Suprapubic skin (tissue), 4 donors: ENCODE measurements around the gene NDUFS3. TPM values are rescaled to one million over a fixed set of nuclear protein-coding genes. Genes with fewer than 3 reads are reported as not detected.

Experiments used
- DNase-seq, 2 donors: peaks; one replicate each; pipeline ENCODE4 v3.0.0-alpha.2; 2019; ENCODE audit warnings: low spot score in 2 of 2
- H3K27ac ChIP-seq: fragments of 200-600 bp; sonication (generic); one replicate; pipeline ENCODE4 v1.5.1; 2019
- H3K27me3 ChIP-seq: fragments of 200-600 bp; sonication (generic); one replicate; pipeline ENCODE4 v1.5.1; 2019
- H3K36me3 ChIP-seq: fragments of 200-600 bp; sonication (generic); one replicate; pipeline ENCODE4 v1.5.1; 2019
- H3K4me1 ChIP-seq: fragments of 200-600 bp; sonication (generic); one replicate; pipeline ENCODE4 v1.5.1; 2019
- H3K4me3 ChIP-seq: fragments of 200-600 bp; sonication (generic); one replicate; pipeline ENCODE4 v1.5.1; 2019; ENCODE audit warnings: mild to moderate bottlenecking
- H3K9me3 ChIP-seq: fragments of 200-600 bp; sonication (generic); one replicate; pipeline ENCODE4 v1.5.1; 2019
- CTCF ChIP-seq, 2 donors: fragments of 200-600 bp in 1 of 2; fragments of 450-650 bp in 1 of 2; sonication (generic) in 1 of 2; IDR thresholded peaks; one replicate each; pipeline ENCODE4 v1.5.1; 2016 to 2019; ENCODE audit warnings: antibody characterized with exemption in 2 of 2, mild to moderate bottlenecking in 1 of 2, moderate library complexity in 1 of 2
- EP300 ChIP-seq: sonication (generic); formaldehyde crosslinking; IDR thresholded peaks from one replicate; pipeline ENCODE4 v1.6.1; 2017; ENCODE audit warnings: antibody characterized with exemption
- POLR2A ChIP-seq, 2 donors: fragments of 450-650 bp; IDR thresholded peaks; one replicate each; pipeline ENCODE4 v1.6.1; 2017; ENCODE audit warnings: antibody characterized with exemption in 2 of 2, mild to moderate bottlenecking in 2 of 2, moderate library complexity in 2 of 2
- POLR2AphosphoS5 ChIP-seq, 3 donors: sonication (generic); formaldehyde crosslinking; IDR thresholded peaks; one replicate each; pipeline ENCODE4 v1.6.1; 2017; ENCODE audit warnings: antibody characterized with exemption in 3 of 3
- WGBS: methylation state at CpG from one replicate; pipeline ENCODE4 v1.1.5; 2018; 5-methylcytosine and 5-hydroxymethylcytosine counted together
- total RNA-seq, 4 donors: library from RNA; depleted of rRNA; stranded (reverse); fragments of >200 nt; gene quantifications; one replicate each; pipeline ENCODE4 v1.1.0, GENCODE V29; 2016

Gene NDUFS3
- total RNA-seq, 4 donors from 2014 or later, result 41.3 to 79.5 (median 62.5) TPM

- WGBS, result 84% methylated on average over 5 of the region's 5 CpGs
- no peak for DNase-seq
- H3K27ac ChIP-seq, result no peak overlapping the region
- H3K36me3 ChIP-seq, result peaks cover 95% of the 10 kb centered on the region
- H3K4me1 ChIP-seq, result no peaks in the 10 kb centered on the region
- H3K9me3 ChIP-seq, result no peaks in the 10 kb centered on the region
- TF ChIP-seq POLR2AphosphoS5 (IDR thresholded peaks at IDR 0.05) (no peak), EP300 (no peak), CTCF (IDR thresholded peaks at IDR 0.05) (no peak), POLR2A (IDR thresholded peaks at IDR 0.05) (no peak)
- no peak overlapping the region for H3K4me3 ChIP-seq
- no peaks in the 10 kb centered on the region for H3K27me3 ChIP-seq
Observed at GRCh38 chr11:47631473-47631872, 52.6 kb downstream of the NDUFS3 start.

Other genes with a start within 250 kb of the NDUFS3 start
- gene MYBPC3, start 226.4 kb upstream of the NDUFS3 start, total RNA-seq, result under 1 TPM in 2 of 4 donors, not detected in 2; 0.21 to 0.57 TPM
- 10 to 100 TPM in 2 of 4 donors, 1 to 10 TPM in 2; 4.7 to 13.4 (median 9.8) TPM for gene SPI1, start 200.5 kb upstream of the NDUFS3 start, total RNA-seq
- 10 to 100 TPM; 45.5 to 53.8 (median 52.3) TPM for gene SLC39A13, start 170.5 kb upstream of the NDUFS3 start, total RNA-seq
- gene PSMC3, start 152.6 kb upstream of the NDUFS3 start, total RNA-seq, result 100 to 1,000 TPM in 3 of 4 donors, 10 to 100 TPM in 1; 52.5 to 124 (median 103) TPM
- gene RAPSN, start 129.9 kb upstream of the NDUFS3 start, total RNA-seq, result 1 to 10 TPM in 2 of 4 donors, under 1 TPM in 1, not detected in 1; 0.59 to 4.6 (median 1.0) TPM
- gene CELF1, start 25.9 kb upstream of the NDUFS3 start, total RNA-seq, result 100 to 1,000 TPM in 2 of 4 donors, 10 to 100 TPM in 2; 90.3 to 210 (median 101) TPM
- 10 to 100 TPM; 63.2 to 81.4 (median 71.6) TPM for gene PTPMT1, start 13.5 kb upstream of the NDUFS3 start, total RNA-seq
- gene KBTBD4, start 104 bp upstream of the NDUFS3 start, total RNA-seq, result 10 to 100 TPM; 18.4 to 32.2 (median 21.2) TPM
- 1 to 10 TPM in 2 of 4 donors, under 1 TPM in 1, not detected in 1; 0.72 to 2.3 (median 1.7) TPM for gene FAM180B, start 7.6 kb downstream of the NDUFS3 start, total RNA-seq
- gene C1QTNF4, start 15.3 kb downstream of the NDUFS3 start, total RNA-seq, result 1 to 10 TPM in 2 of 4 donors, under 1 TPM in 2; 0.76 to 1.9 (median 1.4) TPM
- 10 to 100 TPM; 31.1 to 60.9 (median 51.2) TPM for gene MTCH2, start 63.5 kb downstream of the NDUFS3 start, total RNA-seq
- gene AGBL2, start 136.3 kb downstream of the NDUFS3 start, total RNA-seq, result under 1 TPM in 2 of 4 donors, not detected in 2; 0.29 to 0.89 TPM
- 100 to 1,000 TPM in 3 of 4 donors, 10 to 100 TPM in 1; 99.3 to 397 (median 143) TPM for gene FNBP4, start 188.3 kb downstream of the NDUFS3 start, total RNA-seq